Skin epidermis (tissue), 12 donors: Measurements from ENCODE around the gene NOS1AP.
"Not testable (repeated sequence)": the region's sequence is repeated elsewhere in the genome, so short reads cannot be mapped to it uniquely, and the experiment has no call there.

Source experiments
- H3K27ac ChIP-seq, 21 experiments: fragments of 200-600 bp; sonication (generic) in 11 of 21; one replicate each; pipeline ENCODE4 v1.5.0; 2020; ENCODE audit warnings: mild to moderate bottlenecking in 3 of 21, inconsistent platforms in 2 of 21, moderate library complexity in 2 of 21
- H3K4me3 ChIP-seq, 7 experiments: fragments of 200-600 bp; sonication (generic) in 2 of 7; one replicate each; pipeline ENCODE4 v1.5.0; 2020; ENCODE audit warnings: inconsistent platforms in 2 of 7, mild to moderate bottlenecking in 2 of 7, moderate library complexity in 1 of 7

The NOS1AP gene

GRCh38 chr1:162400790-162401355 is 331.4 kb downstream of the NOS1AP start:
- Histone ChIP-seq H3K4me3 (no peak overlapping the region), H3K27ac (no peak overlapping the region)

GRCh38 chr1:162404550-162405160 is 335.2 kb downstream of the NOS1AP start:
- Histone ChIP-seq H3K4me3 (no peak overlapping the region), H3K27ac (no peak overlapping the region)

- no peak overlapping the region for H3K4me3 ChIP-seq
- H3K27ac ChIP-seq: no peak overlapping the region
Observed at GRCh38 chr1:162405800-162406199, 336.3 kb downstream of the NOS1AP start.

- H3K4me3 ChIP-seq: no peak overlapping the region
- no peak overlapping the region for H3K27ac ChIP-seq
Observed at GRCh38 chr1:162406811-162407210, 337.3 kb downstream of the NOS1AP start.

GRCh38 chr1:162407539-162407938 is 338.0 kb downstream of the NOS1AP start:
- H3K27ac ChIP-seq: no peak overlapping the region
- H3K4me3 ChIP-seq: no peak overlapping the region

- H3K4me3 ChIP-seq: no peak within 1 kb of the TSS
- H3K27ac ChIP-seq: no peak within 1 kb of the TSS
Observed at GRCh38 chr1:162412002-162412401, 342.5 kb downstream of the NOS1AP start, which contains the start of gene SH2D1B. SH2D1B (minus strand) TSS chr1:162412136; CDS start chr1:162412016, 120 bp downstream.

- Histone ChIP-seq H3K4me3 (no peak overlapping the region), H3K27ac (no peak overlapping the region)
Observed at GRCh38 chr1:162416215-162416614, 346.7 kb downstream of the NOS1AP start.

- H3K4me3 ChIP-seq: no peak overlapping the region
- H3K27ac ChIP-seq: no peak overlapping the region
Observed at GRCh38 chr1:162416909-162417308, 347.4 kb downstream of the NOS1AP start.

GRCh38 chr1:162417650-162418049 is 348.2 kb downstream of the NOS1AP start:
- no peak overlapping the region for H3K4me3 ChIP-seq
- H3K27ac ChIP-seq: no peak overlapping the region

GRCh38 chr1:162418584-162418983 is 349.1 kb downstream of the NOS1AP start:
- not testable (repeated sequence) for H3K27ac ChIP-seq, H3K4me3 ChIP-seq

- H3K4me3 ChIP-seq, H3K27ac ChIP-seq: not testable (repeated sequence)
Observed at GRCh38 chr1:162419450-162419931, 350.0 kb downstream of the NOS1AP start.
